SK-MEL-5 (cell line): ENCODE measurements around the gene MRPS27. TPM values are rescaled to one million over a fixed set of nuclear protein-coding genes. Genes with fewer than 3 reads are reported as not detected.
A peak's percentile ranks its signal among the peaks of the same experiment; 100 is the strongest.
"Not testable (repeated sequence)": the region's sequence is repeated elsewhere in the genome, so short reads cannot be mapped to it uniquely, and the experiment has no call there.

Experiments used
- DNase-seq: peaks from one replicate; pipeline ENCODE4 v3.0.0-alpha.2; 2016; ENCODE audit warnings: low read depth, low spot score
- in situ Hi-C: cut with HindIII; loops from 2 replicates; pipeline ENCODE4 v1.10.0; 2016; ENCODE audit warnings: low sequenced_read_pairs, high pct_unique_total_duplicates, low pct_unique_long_range_greater_than_20kb
- total RNA-seq: library from RNA; depleted of rRNA; stranded (reverse); fragments of >200 nt; shearing (Covaris generic); gene quantifications from 2 replicates; pipeline ENCODE4 v1.2.3, GENCODE V29; 2014

The MRPS27 gene
- total RNA-seq, 1 experiment from 2014 or later, result 134 TPM

- in situ Hi-C loops, result no loop called here
- no peak for DNase-seq
These were observed 19.3 kb downstream of the MRPS27 start for GRCh38 chr5:72300590-72301339.

GRCh38 chr5:72298711-72299110 lies 21.3 kb downstream of the MRPS27 start:
- in situ Hi-C loops, result no loop called here
- no peak for DNase-seq

GRCh38 chr5:72298136-72298535 lies 21.9 kb downstream of the MRPS27 start:
- DNase-seq, in situ Hi-C loops: not testable (repeated sequence)

GRCh38 chr5:72296256-72296655 lies 23.8 kb downstream of the MRPS27 start:
- in situ Hi-C loops, result no loop called here
- DNase-seq, result no peak

GRCh38 chr5:72295539-72295938 lies 24.5 kb downstream of the MRPS27 start:
- in situ Hi-C loops, result no loop called here
- DNase-seq, result peak; percentile 76

GRCh38 chr5:72294473-72294872 lies 25.6 kb downstream of the MRPS27 start:
- no peak for DNase-seq
- in situ Hi-C loops, result no loop called here

GRCh38 chr5:72293495-72294055 lies 26.5 kb downstream of the MRPS27 start:
- in situ Hi-C loops, result no loop called here
- no peak for DNase-seq

- in situ Hi-C loops, result no loop called here
- no peak for DNase-seq
These were observed 27.6 kb downstream of the MRPS27 start for GRCh38 chr5:72292411-72292810.

- in situ Hi-C loops, result no loop called here
- DNase-seq, result no peak
These were observed 28.4 kb downstream of the MRPS27 start for GRCh38 chr5:72291601-72292000.

GRCh38 chr5:72290356-72291133 lies 29.5 kb downstream of the MRPS27 start:
- DNase-seq, result no peak
- in situ Hi-C loops, result no loop called here

- in situ Hi-C loops, result no loop called here
These were observed 31.1 kb downstream of the MRPS27 start for GRCh38 chr5:72288924-72289323.

GRCh38 chr5:72286798-72287197 lies 33.2 kb downstream of the MRPS27 start:
- in situ Hi-C loops, result no loop called here
- DNase-seq, result no peak

More at GRCh38 chr5:72288924-72289323, 31.1 kb downstream of the MRPS27 start:
- no peak for DNase-seq

- DNase-seq, result no peak
- in situ Hi-C loops, result no loop called here
These were observed 34.6 kb downstream of the MRPS27 start for GRCh38 chr5:72285424-72285821.

- in situ Hi-C loops, result no loop called here
- no peak for DNase-seq
These were observed 35.2 kb downstream of the MRPS27 start for GRCh38 chr5:72284559-72285423.

- in situ Hi-C loops, result no loop called here
These were observed 36.7 kb downstream of the MRPS27 start for GRCh38 chr5:72283358-72283757.

GRCh38 chr5:72282878-72283277 lies 37.2 kb downstream of the MRPS27 start:
- DNase-seq, result no peak
- in situ Hi-C loops, result no loop called here

More at GRCh38 chr5:72283358-72283757, 36.7 kb downstream of the MRPS27 start:
- no peak for DNase-seq

GRCh38 chr5:72281764-72282499 lies 38.1 kb downstream of the MRPS27 start:
- in situ Hi-C loops, result no loop called here
- peak; percentile 46 for DNase-seq
